Activated B cell treated with CpG ODN at 0.5 μM for 24 hours (primary cell): Measurements from ENCODE around the gene IL31RA. TPM values are rescaled to one million over a fixed set of nuclear protein-coding genes. Genes with fewer than 3 reads are reported as not detected.

Experiments used
- ATAC-seq: fragments of 200-7000 bp; cut with Tn5 transposase; one replicate; pipeline ENCODE4 v1.10.0; 2021; ENCODE audit warnings: low read depth, mild to moderate bottlenecking, moderate library complexity
- CTCF ChIA-PET: fragments of 350-600 bp; sonication (Branson Sonifier 250); formaldehyde crosslinking; loops from one replicate; lab custom pipeline; 2021; ENCODE audit warnings: antibody characterized with exemption; lab: Charles Lee
- POLR2A ChIA-PET: fragments of 350-600 bp; sonication (Branson Sonifier 250); formaldehyde crosslinking; loops from one replicate; lab custom pipeline; 2021; ENCODE audit warnings: antibody characterized with exemption; lab: Charles Lee
- DNase-seq: peaks from one replicate; pipeline ENCODE4 v3.0.0; 2022
- H3K27ac Mint-ChIP-seq: one replicate; pipeline ENCODE4 v1.8.0; 2020; ENCODE audit warnings: mixed read lengths
- H3K27me3 Mint-ChIP-seq: one replicate; pipeline ENCODE4 v1.8.0; 2021; ENCODE audit warnings: mixed read lengths
- H3K36me3 Mint-ChIP-seq: one replicate; pipeline ENCODE4 v1.8.0; 2021; ENCODE audit warnings: low read depth, mixed read lengths
- H3K4me1 Mint-ChIP-seq: one replicate; pipeline ENCODE4 v1.8.0; 2021; ENCODE audit warnings: mixed read lengths
- H3K4me3 Mint-ChIP-seq: one replicate; pipeline ENCODE4 v1.8.0; 2020; ENCODE audit warnings: mild to moderate bottlenecking, mixed read lengths
- H3K9me3 Mint-ChIP-seq: one replicate; pipeline ENCODE4 v1.8.0; 2020; ENCODE audit warnings: mixed read lengths
- CTCF ChIP-seq: fragments of 200-600 bp; IDR thresholded peaks from one replicate; pipeline ENCODE4 v1.8.0; 2022; ENCODE audit warnings: antibody characterized with exemption, mild to moderate bottlenecking
- intact Hi-C: fragments of 100-400 bp; cut with micrococcal nuclease; formaldehyde crosslinking; loops from one replicate; pipeline ENCODE4 v1.15.1; 2024
- total RNA-seq: library from RNA; stranded (reverse); gene quantifications from 2 replicates; pipeline ENCODE4 v1.2.3, GENCODE V29; 2022

Gene IL31RA
- total RNA-seq, 1 donor from 2014 or later, result not detected

- Mint-ChIP-seq H3K27me3 (no peaks in the 10 kb centered on the region), H3K4me1 (no peaks in the 10 kb centered on the region), H3K4me3 (no peak overlapping the region), H3K36me3 (no peaks in the 10 kb centered on the region), H3K27ac (no peak overlapping the region), H3K9me3 (no peaks in the 10 kb centered on the region)
- ChIA-PET CTCF (no interaction called here), POLR2A (no interaction called here)
- DNase-seq (no peak), ATAC-seq (no peak)
- intact Hi-C loops, result no loop called here
- no peak for TF ChIP-seq CTCF
Observed at GRCh38 chr5:55911784-55912653, 60.9 kb downstream of the IL31RA start.

- Mint-ChIP-seq H3K27me3 (no peaks in the 10 kb centered on the region), H3K4me3 (no peak overlapping the region), H3K4me1 (no peaks in the 10 kb centered on the region), H3K9me3 (no peaks in the 10 kb centered on the region), H3K27ac (no peak overlapping the region), H3K36me3 (no peaks in the 10 kb centered on the region)
- POLR2A ChIA-PET, result no interaction called here
- intact Hi-C loops, result no loop called here
- TF ChIP-seq CTCF, result no peak
- ATAC-seq, result no peak
- CTCF ChIA-PET, result interaction anchor here (0.6 kb wide), 1 partner anchor 22 kb away, joined by 3 read pairs; no protein-coding TSS in a partner anchor
- DNase-seq, result no peak
Observed at GRCh38 chr5:55913466-55914413, 62.6 kb downstream of the IL31RA start.

GRCh38 chr5:55914971-55915370 lies 63.8 kb downstream of the IL31RA start:
- ChIA-PET CTCF (interaction anchor here (0.6 kb wide), 1 partner anchor 145 kb away, joined by 3 read pairs; no protein-coding TSS in a partner anchor), POLR2A (no interaction called here)
- H3K36me3 Mint-ChIP-seq, result no peaks in the 10 kb centered on the region
- no peak for ATAC-seq
- H3K4me3 Mint-ChIP-seq, result no peak overlapping the region
- no peak overlapping the region for H3K27ac Mint-ChIP-seq
- H3K9me3 Mint-ChIP-seq, result no peaks in the 10 kb centered on the region
- intact Hi-C loops, result no loop called here
- TF ChIP-seq CTCF, result no peak
- H3K27me3 Mint-ChIP-seq, result no peaks in the 10 kb centered on the region
- H3K4me1 Mint-ChIP-seq, result peaks cover 5% of the 10 kb centered on the region
- DNase-seq, result no peak

GRCh38 chr5:55915783-55916182 lies 64.6 kb downstream of the IL31RA start:
- intact Hi-C loops, result no loop called here
- ATAC-seq (no peak), DNase-seq (no peak)
- TF ChIP-seq CTCF, result no peak
- Mint-ChIP-seq H3K4me3 (no peak overlapping the region), H3K9me3 (no peaks in the 10 kb centered on the region), H3K27ac (no peak overlapping the region), H3K36me3 (no peaks in the 10 kb centered on the region), H3K4me1 (peaks cover 5% of the 10 kb centered on the region), H3K27me3 (no peaks in the 10 kb centered on the region)
- CTCF ChIA-PET, result no interaction called here
- POLR2A ChIA-PET, result no interaction called here

- DNase-seq, result no peak
- no peaks in the 10 kb centered on the region for H3K27me3 Mint-ChIP-seq
- ChIA-PET CTCF (no interaction called here), POLR2A (no interaction called here)
- no peaks in the 10 kb centered on the region for H3K9me3 Mint-ChIP-seq
- H3K4me1 Mint-ChIP-seq, result peaks cover 5% of the 10 kb centered on the region
- ATAC-seq, result no peak
- intact Hi-C loops, result no loop called here
- H3K4me3 Mint-ChIP-seq, result no peak overlapping the region
- H3K27ac Mint-ChIP-seq, result no peak overlapping the region
- TF ChIP-seq CTCF, result no peak
- no peaks in the 10 kb centered on the region for H3K36me3 Mint-ChIP-seq
Observed at GRCh38 chr5:55916986-55917385, 65.8 kb downstream of the IL31RA start.
